Stimulated activated naive CD8-positive, alpha-beta T cell treated with anti-CD3 and anti-CD28 coated beads, Interleukin-15, amount 100 ng/mL, for 72 hours (primary cell): ENCODE results near the gene CRADD.
"Not testable (repeated sequence)": the region's sequence is repeated elsewhere in the genome, so short reads cannot be mapped to it uniquely, and the experiment has no call there.

ENCODE experiments used
- ATAC-seq: fragments of 150-1000 bp; cut with Tn5 transposase; 2 replicates; pipeline ENCODE4 v1.10.0; 2021; ENCODE audit warnings: mild to moderate bottlenecking, moderate library complexity
- DNase-seq, 2 donors: peaks; one replicate each; pipeline ENCODE4 v3.0.0; 2021 to 2022
- H3K27ac Mint-ChIP-seq, 2 donors: one replicate each; pipeline ENCODE4 v1.8.0; 2022; ENCODE audit warnings: mild to moderate bottlenecking in 2 of 2, mixed read lengths in 2 of 2, moderate library complexity in 2 of 2
- H3K27me3 Mint-ChIP-seq: one replicate; pipeline ENCODE4 v1.8.0; 2022; ENCODE audit warnings: mixed read lengths
- H3K4me1 Mint-ChIP-seq: one replicate; pipeline ENCODE4 v1.8.0; 2022; ENCODE audit warnings: mild to moderate bottlenecking, mixed read lengths
- H3K4me3 Mint-ChIP-seq, 2 donors: one replicate each; pipeline ENCODE4 v1.8.0; 2022; ENCODE audit warnings: mild to moderate bottlenecking in 2 of 2, mixed read lengths in 2 of 2, moderate library complexity in 1 of 2
- H3K9me3 Mint-ChIP-seq, 2 donors: one replicate each; pipeline ENCODE4 v1.8.0; 2022; ENCODE audit warnings: mixed read lengths in 2 of 2

CRADD gene

DNA sequence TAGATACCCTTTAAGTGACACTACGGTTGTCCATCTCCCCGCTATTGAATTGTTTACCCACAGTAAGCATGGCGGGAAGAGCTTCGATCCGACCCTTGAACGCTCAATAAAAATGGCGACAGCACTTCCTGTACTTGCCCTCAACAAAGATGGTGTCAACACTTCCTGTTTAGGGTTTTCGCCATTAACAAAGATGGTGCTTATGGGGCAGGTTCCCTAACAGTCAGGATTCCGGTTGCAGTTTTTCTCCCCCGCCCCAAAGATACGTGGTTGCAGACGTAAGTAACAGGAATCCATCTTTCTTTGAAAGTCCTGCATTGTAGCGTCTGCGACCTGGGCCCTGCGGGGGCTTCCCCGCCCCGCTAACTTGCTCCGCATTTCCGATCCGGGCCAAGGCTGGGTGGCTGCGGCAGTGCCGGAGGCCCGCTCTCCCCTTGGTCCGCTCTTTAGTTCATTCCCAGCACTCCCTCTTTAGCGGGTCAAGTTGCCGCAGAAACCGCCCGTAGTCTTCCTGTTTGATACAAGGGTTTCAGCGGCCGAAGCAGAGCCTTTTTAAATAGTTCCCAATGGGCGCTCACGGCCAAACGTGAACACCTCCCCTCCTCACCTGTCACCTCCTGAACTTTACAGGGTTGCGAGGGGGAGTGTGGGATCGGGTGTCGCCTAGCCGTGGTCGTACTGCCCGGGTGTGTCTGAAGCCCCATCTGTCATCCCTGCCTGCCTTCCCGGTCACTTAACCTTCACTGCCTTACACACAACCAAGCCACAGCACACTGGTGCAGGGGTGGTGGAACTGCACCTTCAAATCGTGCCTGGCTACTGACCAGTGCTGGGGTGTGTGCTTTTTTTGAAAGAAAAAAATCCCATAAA lies at the start of gene CRADD:
TSS of gene CRADD (plus strand) at position 181 of the 870 bp plus-strand sequence.
- peak; percentile 95 for ATAC-seq
- Mint-ChIP-seq H3K4me1 (peaks cover 56% of the 10 kb centered on the region), H3K27me3 (peaks cover 8% of the 10 kb centered on the region), H3K9me3 (peaks cover 5 to 6% of the 10 kb centered on the region in 2 donors), H3K4me3 (peak within 1 kb of the TSS; percentile 93 to 95), H3K27ac (peak within 1 kb of the TSS; percentile 99 to 100)
- DNase-seq, result peak; percentile 83 to 92

DNA sequence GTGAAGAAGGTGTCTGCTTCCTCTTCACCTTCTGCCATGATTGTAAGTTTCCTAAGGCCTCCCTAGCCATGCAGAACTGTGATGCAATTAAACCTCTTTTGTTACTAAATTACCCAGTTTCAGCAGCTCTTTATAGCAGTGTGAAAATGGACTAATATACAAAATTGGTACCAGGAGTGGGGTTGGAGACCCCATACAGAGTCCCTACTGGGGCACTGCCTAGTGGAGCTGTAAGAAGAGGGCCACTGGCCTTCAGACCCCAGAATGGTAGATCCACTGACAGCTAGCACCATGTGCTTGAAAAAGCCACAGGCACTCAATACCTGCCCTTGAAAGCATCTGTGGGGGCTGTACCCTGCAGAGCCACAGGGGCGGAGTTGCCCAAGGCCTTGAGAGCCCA lies 44.8 kb upstream of the CRADD start:
- peaks cover 4 to 27% of the 10 kb centered on the region in 2 donors for H3K9me3 Mint-ChIP-seq
- no peaks in the 10 kb centered on the region for H3K4me1 Mint-ChIP-seq
- no peak overlapping the region for H3K4me3 Mint-ChIP-seq
- H3K27me3 Mint-ChIP-seq, result peaks cover 14% of the 10 kb centered on the region
- ATAC-seq (no peak), DNase-seq (no peak)
- H3K27ac Mint-ChIP-seq, result no peak overlapping the region

DNA sequence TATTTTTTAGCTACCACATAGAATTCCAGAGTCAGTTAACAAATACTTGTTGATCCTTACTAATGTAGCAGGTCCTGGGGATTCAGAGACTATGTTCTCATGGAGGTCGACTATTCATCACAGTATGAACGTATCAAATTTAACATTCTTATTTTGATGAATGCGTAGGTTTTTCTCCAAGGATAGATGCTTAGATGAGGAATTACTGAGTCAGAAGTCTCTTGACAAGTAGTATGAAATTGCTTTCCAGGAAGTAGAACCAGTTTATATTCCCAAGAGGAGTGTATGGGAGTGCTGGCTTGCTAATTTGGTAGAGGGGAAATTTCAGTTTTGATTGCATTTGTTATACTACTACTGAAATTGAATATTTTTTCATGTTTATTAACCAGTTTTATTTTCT lies 42.8 kb upstream of the CRADD start:
- Mint-ChIP-seq H3K27me3 (peaks cover 35% of the 10 kb centered on the region), H3K27ac (no peak overlapping the region), H3K4me3 (no peak overlapping the region), H3K4me1 (no peaks in the 10 kb centered on the region), H3K9me3 (peaks cover 4 to 27% of the 10 kb centered on the region in 2 donors)
- DNase-seq, result no peak
- ATAC-seq, result no peak

DNA sequence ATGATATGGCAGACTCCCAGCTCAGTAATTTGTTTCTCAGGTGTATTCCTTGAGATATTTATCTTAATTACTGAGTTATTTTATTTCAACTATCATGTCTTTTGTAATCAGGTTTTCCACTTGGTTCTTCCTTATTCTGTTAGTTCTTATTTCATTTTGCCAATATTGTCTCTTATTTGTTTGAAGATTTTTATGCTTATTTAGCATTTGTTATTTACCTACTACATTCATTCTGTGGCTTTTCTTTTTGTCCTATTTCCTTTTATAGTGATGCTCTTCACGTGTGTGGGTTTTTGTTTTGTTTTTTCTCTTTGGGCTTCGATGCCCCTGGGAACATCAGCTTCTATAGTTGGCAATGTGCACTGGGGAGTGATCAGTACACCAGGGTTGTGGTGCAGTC lies 40.5 kb upstream of the CRADD start:
- H3K4me3 Mint-ChIP-seq, result no peak overlapping the region
- no peak overlapping the region for H3K27ac Mint-ChIP-seq
- no peak for DNase-seq
- peaks cover 4 to 26% of the 10 kb centered on the region in 2 donors for H3K9me3 Mint-ChIP-seq
- no peak for ATAC-seq
- peaks cover 38% of the 10 kb centered on the region for H3K27me3 Mint-ChIP-seq
- H3K4me1 Mint-ChIP-seq, result no peaks in the 10 kb centered on the region

DNA sequence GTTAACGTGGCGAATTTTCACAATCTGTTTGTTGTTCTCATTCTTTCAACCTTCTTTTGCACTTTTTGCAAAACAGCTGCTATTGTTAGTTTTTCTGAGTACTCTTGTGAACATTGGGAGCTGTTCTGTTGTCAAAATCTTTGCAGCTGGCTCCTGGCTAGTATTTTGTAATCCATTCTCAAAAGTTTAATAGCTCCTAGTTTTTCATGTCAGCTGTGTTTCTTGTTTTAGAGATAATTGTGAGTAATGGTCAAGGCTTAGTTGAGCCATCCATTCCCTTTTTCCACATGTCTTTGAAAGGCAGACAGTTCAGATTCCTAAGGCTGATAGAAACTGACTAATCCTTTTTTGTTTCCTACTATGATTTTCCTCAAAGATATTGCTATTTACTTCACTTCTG lies 39.1 kb upstream of the CRADD start:
- ATAC-seq, result no peak
- DNase-seq, result no peak
- Mint-ChIP-seq H3K27me3 (peaks cover 38% of the 10 kb centered on the region), H3K4me1 (no peaks in the 10 kb centered on the region), H3K9me3 (peaks cover 0 to 13% of the 10 kb centered on the region in 2 donors), H3K27ac (no peak overlapping the region), H3K4me3 (no peak overlapping the region)

- Mint-ChIP-seq H3K4me3 (no peak overlapping the region), H3K4me1 (no peaks in the 10 kb centered on the region), H3K27me3 (peaks cover 38% of the 10 kb centered on the region), H3K27ac (no peak overlapping the region), H3K9me3 (peaks cover under 1 to 6% of the 10 kb centered on the region in 2 donors)
- DNase-seq (no peak), ATAC-seq (no peak)
These were observed 38.2 kb upstream of the CRADD start for GRCh38 chr12:93638954-93639353.

DNA sequence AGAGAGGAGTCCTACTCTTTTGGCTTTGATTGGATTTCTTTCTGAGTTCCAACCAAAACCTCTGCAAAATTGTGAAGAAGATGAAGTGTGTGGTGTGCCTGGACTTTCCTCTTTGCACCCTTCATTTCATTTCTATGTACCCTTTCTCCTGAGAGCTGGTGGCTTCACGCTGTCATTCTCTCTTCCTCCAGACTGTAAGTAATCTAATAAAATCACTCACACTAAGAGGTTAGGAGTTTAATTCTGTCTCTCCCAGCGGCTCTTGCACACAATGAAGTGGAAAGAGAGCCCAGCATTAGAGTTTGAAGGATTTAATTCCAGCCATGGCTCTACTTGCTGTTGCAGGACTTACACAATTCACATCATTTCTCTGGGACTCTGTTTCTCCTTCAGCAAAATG lies 37.8 kb upstream of the CRADD start:
- Mint-ChIP-seq H3K27me3 (peaks cover 38% of the 10 kb centered on the region), H3K4me3 (no peak overlapping the region), H3K4me1 (no peaks in the 10 kb centered on the region), H3K9me3 (peaks cover 1 to 5% of the 10 kb centered on the region in 2 donors), H3K27ac (no peak overlapping the region)
- DNase-seq (no peak), ATAC-seq (no peak)

DNA sequence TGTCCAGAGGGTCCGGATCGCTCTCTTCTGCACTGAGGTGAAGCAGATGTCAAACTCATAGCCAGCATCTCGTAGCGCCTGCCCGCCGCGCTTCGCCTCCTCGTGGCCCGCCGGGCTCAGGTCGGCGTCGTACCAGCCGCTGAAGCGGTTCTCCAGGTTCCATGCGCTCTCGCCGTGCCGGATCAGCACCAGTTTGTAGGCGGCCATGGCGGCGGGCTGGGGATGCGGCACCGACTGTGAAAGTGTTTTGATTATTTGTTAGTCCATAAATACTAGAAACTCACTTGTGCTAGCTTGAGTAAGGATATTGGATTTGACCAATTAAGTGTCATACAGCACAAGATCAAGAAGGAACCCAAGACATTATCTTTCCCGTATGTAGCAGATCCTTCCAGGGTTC lies 35.8 kb upstream of the CRADD start:
- peaks cover 34% of the 10 kb centered on the region for H3K27me3 Mint-ChIP-seq
- not testable (repeated sequence) for DNase-seq, H3K4me3 Mint-ChIP-seq, H3K9me3 Mint-ChIP-seq, H3K4me1 Mint-ChIP-seq, H3K27ac Mint-ChIP-seq, ATAC-seq

- no peak overlapping the region for H3K4me3 Mint-ChIP-seq
- H3K27me3 Mint-ChIP-seq, result peaks cover 20% of the 10 kb centered on the region
- H3K27ac Mint-ChIP-seq, result no peak overlapping the region
- no peak for ATAC-seq
- no peak for DNase-seq
- peaks cover 0 to 5% of the 10 kb centered on the region in 2 donors for H3K9me3 Mint-ChIP-seq
- no peaks in the 10 kb centered on the region for H3K4me1 Mint-ChIP-seq
These were observed 34.4 kb upstream of the CRADD start for GRCh38 chr12:93642751-93643150.

DNA sequence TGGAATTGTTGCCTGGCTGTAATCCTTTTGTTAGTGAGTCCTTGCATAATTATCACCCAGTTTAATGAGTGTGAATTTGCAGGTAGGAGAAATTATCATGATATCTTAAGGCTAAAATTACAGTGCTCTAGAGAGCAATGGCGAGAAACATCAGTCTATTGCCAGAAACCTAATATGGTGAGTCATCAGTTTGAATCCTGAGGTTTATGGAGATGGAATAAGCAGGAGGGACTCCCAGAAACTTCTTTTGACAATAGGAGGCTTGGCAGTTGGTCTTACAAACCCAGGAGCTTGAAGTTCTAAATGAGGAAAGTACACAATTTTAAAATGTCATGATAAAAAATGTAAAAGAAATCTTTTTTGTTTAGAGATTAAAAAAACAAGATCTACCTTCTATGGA lies 31.5 kb upstream of the CRADD start:
- Mint-ChIP-seq H3K27me3 (no peaks in the 10 kb centered on the region), H3K4me3 (no peak overlapping the region), H3K9me3 (peaks cover 0 to 5% of the 10 kb centered on the region in 2 donors), H3K4me1 (no peaks in the 10 kb centered on the region), H3K27ac (no peak overlapping the region)
- no peak for ATAC-seq
- no peak for DNase-seq

DNA sequence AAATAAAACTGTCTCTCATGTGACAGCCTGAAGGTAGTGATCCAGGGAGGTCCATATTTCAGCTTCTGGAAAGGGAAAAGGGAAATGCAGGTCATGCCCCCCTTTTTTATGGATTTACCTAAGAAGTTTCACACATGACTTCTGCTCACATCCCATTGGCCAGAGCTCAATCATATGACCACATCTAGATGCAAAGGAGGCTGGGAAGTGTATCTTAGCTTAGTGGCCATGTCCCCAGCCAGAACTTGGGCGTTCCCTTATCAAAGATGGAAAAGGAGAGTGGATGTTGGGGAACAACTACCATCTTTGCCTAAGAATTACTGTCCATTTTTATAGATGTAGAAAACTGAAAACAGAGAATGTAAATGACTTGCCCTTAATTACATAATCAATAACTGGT lies 26.5 kb upstream of the CRADD start:
- peak overlapping the region in 1 of 2 donors; percentile 81 for H3K27ac Mint-ChIP-seq
- DNase-seq (no peak), ATAC-seq (no peak)
- H3K4me3 Mint-ChIP-seq, result no peak overlapping the region
- H3K27me3 Mint-ChIP-seq, result peaks cover 5% of the 10 kb centered on the region
- H3K9me3 Mint-ChIP-seq, result peaks cover 0 to 5% of the 10 kb centered on the region in 2 donors
- H3K4me1 Mint-ChIP-seq, result no peaks in the 10 kb centered on the region

DNA sequence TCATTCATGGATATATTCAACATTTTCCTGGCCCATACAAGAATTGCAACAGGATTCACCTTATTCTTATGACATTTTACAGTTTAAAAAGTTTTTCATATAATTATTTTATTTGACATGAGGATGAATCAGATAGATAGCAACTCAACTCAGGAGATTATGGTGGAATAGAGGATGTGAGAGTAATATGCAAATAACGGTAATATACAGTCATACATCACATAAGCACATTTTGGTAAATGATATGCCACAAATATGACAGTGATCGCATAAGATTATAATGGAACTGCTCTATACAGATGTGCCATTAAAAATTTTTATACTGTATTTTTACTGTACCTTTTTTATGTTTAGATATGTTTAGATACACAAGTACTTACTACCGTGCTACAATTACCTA lies 24.1 kb upstream of the CRADD start:
- ATAC-seq (no peak), DNase-seq (no peak)
- Mint-ChIP-seq H3K4me3 (no peak overlapping the region), H3K9me3 (peaks cover 0 to 7% of the 10 kb centered on the region in 2 donors), H3K4me1 (no peaks in the 10 kb centered on the region), H3K27me3 (peaks cover 7% of the 10 kb centered on the region), H3K27ac (no peak overlapping the region)

- H3K4me1 Mint-ChIP-seq, result no peaks in the 10 kb centered on the region
- peaks cover 7% of the 10 kb centered on the region for H3K27me3 Mint-ChIP-seq
- no peak for DNase-seq
- H3K4me3 Mint-ChIP-seq, result no peak overlapping the region
- no peak for ATAC-seq
- H3K27ac Mint-ChIP-seq, result no peak overlapping the region
- peaks cover 0 to 7% of the 10 kb centered on the region in 2 donors for H3K9me3 Mint-ChIP-seq
These were observed 23.5 kb upstream of the CRADD start for GRCh38 chr12:93653712-93654111.

- peaks cover 0 to 7% of the 10 kb centered on the region in 2 donors for H3K9me3 Mint-ChIP-seq
- no peak overlapping the region for H3K4me3 Mint-ChIP-seq
- no peak for ATAC-seq
- no peak overlapping the region for H3K27ac Mint-ChIP-seq
- no peaks in the 10 kb centered on the region for H3K4me1 Mint-ChIP-seq
- H3K27me3 Mint-ChIP-seq, result peaks cover 7% of the 10 kb centered on the region
- no peak for DNase-seq
These were observed 22.8 kb upstream of the CRADD start for GRCh38 chr12:93654421-93654820.

- peaks cover 0 to 7% of the 10 kb centered on the region in 2 donors for H3K9me3 Mint-ChIP-seq
- peaks cover 13% of the 10 kb centered on the region for H3K27me3 Mint-ChIP-seq
- no peak overlapping the region for H3K4me3 Mint-ChIP-seq
- no peak overlapping the region for H3K27ac Mint-ChIP-seq
- ATAC-seq (no peak), DNase-seq (no peak)
- no peaks in the 10 kb centered on the region for H3K4me1 Mint-ChIP-seq
These were observed 20.1 kb upstream of the CRADD start for GRCh38 chr12:93657071-93657470.

DNA sequence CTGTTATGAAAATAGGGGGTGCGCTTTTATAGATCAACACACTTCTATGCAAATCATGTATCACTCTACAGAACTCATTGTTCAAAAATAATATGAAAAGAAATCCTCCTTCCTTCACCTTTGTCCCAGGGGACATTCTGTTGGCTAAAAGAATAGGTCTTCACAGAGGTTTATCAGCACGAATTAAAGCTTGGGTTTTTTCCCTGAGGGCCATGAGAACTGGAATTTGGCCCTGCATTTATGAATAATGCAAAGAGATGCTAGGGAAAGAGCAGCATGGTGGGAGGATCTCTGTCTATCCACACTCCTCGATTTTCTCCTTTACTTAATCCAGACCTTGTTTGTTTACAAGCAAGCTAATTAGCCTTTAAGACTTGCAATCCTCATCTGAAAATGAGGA lies 16.2 kb upstream of the CRADD start:
- Mint-ChIP-seq H3K4me1 (no peaks in the 10 kb centered on the region), H3K9me3 (peaks cover 4 to 8% of the 10 kb centered on the region in 2 donors), H3K4me3 (no peak overlapping the region), H3K27me3 (peaks cover 6% of the 10 kb centered on the region), H3K27ac (no peak overlapping the region)
- no peak for ATAC-seq
- no peak for DNase-seq
